ENCODE measurements around the gene YTHDC2. TPM values are rescaled to one million over a fixed set of nuclear protein-coding genes. Genes with fewer than 3 reads are reported as not detected.

YTHDC2 gene
- total and polyA plus RNA-seq, 8 donors: 3.8 to 78.0 (median 22.9) TPM

DNA sequence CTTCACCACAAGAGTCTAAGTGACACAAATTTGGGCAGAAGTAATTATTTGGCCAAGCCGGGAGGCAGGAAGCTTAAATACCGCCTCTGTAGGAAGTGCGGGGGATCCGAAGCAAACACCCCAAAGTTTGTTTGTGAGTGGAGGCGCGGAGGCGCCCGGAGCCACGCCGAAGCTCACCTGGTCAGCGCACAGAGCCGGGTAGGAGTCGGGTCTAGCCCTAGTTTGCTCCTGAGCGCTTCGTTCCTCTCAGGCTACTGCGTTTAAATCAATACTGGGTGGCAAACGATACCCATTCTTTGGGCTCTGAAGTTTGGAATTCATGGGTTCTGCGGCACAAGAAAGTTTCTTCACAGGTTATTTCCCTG, 26.1 kb upstream of the YTHDC2 start:
- Histone ChIP-seq H3K27ac (no peak overlapping the region), H3K4me1 (peaks cover 16 to 25% (median 22%) of the 10 kb centered on the region in 4 donors), H3K27me3 (peaks cover 2 to 67% (median 32%) of the 10 kb centered on the region in 3 donors), H3K36me3 (no peaks in the 10 kb centered on the region), H3K9me3 (peaks cover 0 to 22% (median 15%) of the 10 kb centered on the region in 4 donors), H3K4me3 (peak overlapping the region; percentile 53 to 73 (median 60))
- peak in 1 of 2 donors; percentile 31 for DNase-seq
- WGBS, 5 donors: 1 to 3% (median 2%) methylated on average over 14 to 18 of the region's 18 CpGs
- intact Hi-C loops (cut with DNase I; ENCODE audit: low total_unique reads): no loop called here
- no peak for TF ChIP-seq POLR2A (IDR thresholded peaks at IDR 0.05)

DNA sequence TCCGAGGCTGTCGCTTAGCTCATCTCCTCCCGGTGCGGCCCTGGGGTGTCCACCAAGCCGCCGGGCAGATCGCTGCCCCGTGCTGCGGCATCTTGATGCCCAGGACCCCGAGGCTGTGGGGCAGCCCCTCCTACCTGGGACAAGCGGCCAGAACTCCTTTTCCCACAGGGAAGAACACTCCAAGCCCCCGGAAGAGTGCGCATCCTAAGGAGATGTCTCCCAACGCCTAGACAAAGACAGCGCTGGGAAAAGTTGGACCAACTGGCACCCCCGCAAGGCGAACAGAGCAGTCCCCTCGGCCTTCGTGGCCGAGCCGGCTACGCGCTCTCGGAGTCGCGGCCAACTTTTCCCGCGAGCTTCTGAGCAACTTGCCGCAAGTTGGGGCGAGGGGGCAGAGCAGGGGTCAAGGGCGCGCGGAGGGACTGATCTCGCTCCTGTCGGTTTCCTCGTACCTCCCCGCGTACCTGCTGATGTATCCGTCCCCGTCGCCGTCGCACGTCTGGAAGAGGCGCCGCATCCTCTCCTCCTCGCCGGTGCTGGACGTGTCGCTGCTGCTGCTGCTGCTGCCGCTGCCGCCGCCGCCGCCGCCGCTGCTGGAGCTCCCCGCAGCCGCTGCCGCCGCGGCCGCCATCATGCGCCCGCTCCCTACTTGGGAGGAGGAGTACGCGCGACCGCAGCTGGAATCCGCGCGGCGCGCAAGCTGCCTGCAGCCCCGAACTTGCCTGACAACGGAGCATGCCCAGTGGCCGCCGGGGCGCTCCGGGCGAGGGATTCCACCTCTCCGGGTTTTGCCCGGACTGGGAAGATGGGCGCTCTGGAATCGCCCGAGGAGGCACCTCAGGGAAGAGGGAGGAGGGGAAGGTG, 25.5 kb upstream of the YTHDC2 start, which contains the start of gene MCC:
Gene MCC (minus strand): TSS at position 673 of the 864 bp plus-strand sequence.
- H3K27me3 ChIP-seq: peaks cover 2 to 67% (median 32%) of the 10 kb centered on the region in 3 donors

DNA sequence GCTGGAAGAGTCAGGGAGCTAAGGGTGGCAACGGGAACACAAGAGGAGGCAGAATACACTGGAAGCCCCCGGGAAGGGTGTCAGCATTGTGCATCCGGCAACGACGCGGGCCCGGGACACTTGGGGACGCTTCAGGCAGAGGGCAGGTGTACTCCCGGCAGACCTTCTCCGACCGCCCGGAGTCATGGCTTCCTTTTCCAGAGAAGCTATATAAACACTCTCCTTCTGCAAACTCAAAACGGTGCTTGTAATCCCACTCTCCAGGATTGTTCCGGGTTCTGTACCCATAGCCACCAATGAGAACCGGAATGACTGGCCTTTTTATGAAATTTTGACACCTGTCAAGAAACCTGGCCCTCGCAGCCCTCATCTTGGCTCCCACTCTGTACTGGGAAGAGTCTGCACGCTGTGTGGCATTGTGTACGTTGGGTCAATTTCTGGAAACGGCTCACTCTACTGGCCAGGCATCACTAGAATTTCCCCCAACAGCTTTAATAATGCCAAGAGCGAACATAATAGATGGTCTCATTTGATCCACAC, 24.8 kb upstream of the YTHDC2 start:
- Histone ChIP-seq H3K9me3 (peaks cover 0 to 22% (median 15%) of the 10 kb centered on the region in 4 donors), H3K36me3 (no peaks in the 10 kb centered on the region), H3K27me3 (peaks cover 2 to 67% (median 32%) of the 10 kb centered on the region in 3 donors), H3K4me1 (peaks cover 16 to 25% (median 22%) of the 10 kb centered on the region in 4 donors), H3K4me3 (peak overlapping the region; percentile 53 to 73 (median 60)), H3K27ac (peak overlapping the region in 1 of 5 donors; percentile 7)
- TF ChIP-seq, protein P1, sequence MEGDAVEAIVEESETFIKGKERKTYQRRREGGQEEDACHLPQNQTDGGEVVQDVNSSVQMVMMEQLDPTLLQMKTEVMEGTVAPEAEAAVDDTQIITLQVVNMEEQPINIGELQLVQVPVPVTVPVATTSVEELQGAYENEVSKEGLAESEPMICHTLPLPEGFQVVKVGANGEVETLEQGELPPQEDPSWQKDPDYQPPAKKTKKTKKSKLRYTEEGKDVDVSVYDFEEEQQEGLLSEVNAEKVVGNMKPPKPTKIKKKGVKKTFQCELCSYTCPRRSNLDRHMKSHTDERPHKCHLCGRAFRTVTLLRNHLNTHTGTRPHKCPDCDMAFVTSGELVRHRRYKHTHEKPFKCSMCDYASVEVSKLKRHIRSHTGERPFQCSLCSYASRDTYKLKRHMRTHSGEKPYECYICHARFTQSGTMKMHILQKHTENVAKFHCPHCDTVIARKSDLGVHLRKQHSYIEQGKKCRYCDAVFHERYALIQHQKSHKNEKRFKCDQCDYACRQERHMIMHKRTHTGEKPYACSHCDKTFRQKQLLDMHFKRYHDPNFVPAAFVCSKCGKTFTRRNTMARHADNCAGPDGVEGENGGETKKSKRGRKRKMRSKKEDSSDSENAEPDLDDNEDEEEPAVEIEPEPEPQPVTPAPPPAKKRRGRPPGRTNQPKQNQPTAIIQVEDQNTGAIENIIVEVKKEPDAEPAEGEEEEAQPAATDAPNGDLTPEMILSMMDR (IDR thresholded peaks at IDR 0.05): no peak
- TF ChIP-seq EP300 (IDR thresholded peaks at IDR 0.05): no peak
- TF ChIP-seq POLR2A (IDR thresholded peaks at IDR 0.05): no peak
- TF ChIP-seq POLR2AphosphoS5 (IDR thresholded peaks at IDR 0.05): no peak
- intact Hi-C loops (cut with DNase I; ENCODE audit: low total_unique reads): no loop called here
- 11 to 14% (median 12%) methylated on average over 20 of the region's 20 CpGs for WGBS, 5 donors
- DNase-seq: no peak

More for the DNA sequence above, 25.5 kb upstream of the YTHDC2 start, which contains the start of gene MCC:
- peak; percentile 60 to 93 for DNase-seq
- intact Hi-C loops (cut with DNase I; ENCODE audit: low total_unique reads): no loop called here
- H3K36me3 ChIP-seq: no peaks in the 10 kb centered on the region
- H3K4me3 ChIP-seq: peak within 1 kb of the TSS; percentile 53 to 73 (median 60)
- no peak for TF ChIP-seq POLR2AphosphoS5 (IDR thresholded peaks at IDR 0.05)
- TF ChIP-seq POLR2A (IDR thresholded peaks at IDR 0.05): no peak
- TF ChIP-seq EP300 (IDR thresholded peaks at IDR 0.05): no peak
- TF ChIP-seq, protein P1 (IDR thresholded peaks at IDR 0.05): no peak
- peaks cover 16 to 25% (median 22%) of the 10 kb centered on the region in 4 donors for H3K4me1 ChIP-seq
- peaks cover 0 to 22% (median 15%) of the 10 kb centered on the region in 4 donors for H3K9me3 ChIP-seq
- H3K27ac ChIP-seq: peak within 1 kb of the TSS in 1 of 5 donors; percentile 7
- WGBS, 5 donors: 1 to 3% (median 1%) methylated on average over 64 to 86 of the region's 86 CpGs

DNA sequence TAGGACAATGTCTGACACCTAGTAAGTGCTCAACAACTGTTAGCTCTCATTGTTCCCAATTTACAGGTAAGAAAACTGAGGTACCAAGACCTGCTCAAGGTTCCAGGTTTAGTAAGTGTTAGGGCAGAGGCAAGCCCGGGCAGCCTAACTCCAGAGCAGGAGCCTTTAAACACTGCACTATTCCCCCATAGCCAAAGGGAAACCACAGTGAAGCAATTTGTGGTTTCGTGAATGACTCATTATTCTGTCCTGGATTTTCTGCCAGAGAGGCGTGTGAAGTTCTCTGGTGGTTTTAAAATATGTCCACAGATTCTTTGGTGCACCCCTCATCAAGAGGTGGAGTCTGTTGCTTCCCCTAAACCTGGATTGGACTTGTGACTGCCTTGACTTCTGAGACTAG, 24.2 kb upstream of the YTHDC2 start:
- H3K4me3 ChIP-seq: no peak overlapping the region
- no peaks in the 10 kb centered on the region for H3K36me3 ChIP-seq
- DNase-seq: peak in 1 of 2 donors; percentile 28
- peaks cover 16 to 25% (median 22%) of the 10 kb centered on the region in 4 donors for H3K4me1 ChIP-seq
- peaks cover 0 to 22% (median 15%) of the 10 kb centered on the region in 4 donors for H3K9me3 ChIP-seq
- TF ChIP-seq, protein P1 (IDR thresholded peaks at IDR 0.05): no peak
- peak in 2 of 3 donors; percentile 11 to 16 for TF ChIP-seq POLR2AphosphoS5 (IDR thresholded peaks at IDR 0.05)
- H3K27ac ChIP-seq: no peak overlapping the region
- peaks cover 2 to 67% (median 32%) of the 10 kb centered on the region in 3 donors for H3K27me3 ChIP-seq
- WGBS, 5 donors: 17 to 43% (median 32%) methylated on average over 3 of the region's 3 CpGs
- intact Hi-C loops (cut with DNase I; ENCODE audit: low total_unique reads): no loop called here

Measured in stomach (tissue), 9 donors.